BLaER1 (cell line): ENCODE results near the gene ZNF675.
"Not testable (repeated sequence)": the region's sequence is repeated elsewhere in the genome, so short reads cannot be mapped to it uniquely, and the experiment has no call there.

ENCODE experiments used
- H3K27ac ChIP-seq: shearing (Covaris generic); formaldehyde crosslinking; 2 replicates; pipeline ENCODE4 v1.8.1; 2022
- H3K27me3 ChIP-seq: shearing (Covaris generic); formaldehyde crosslinking; 2 replicates; pipeline ENCODE4 v1.8.1; 2022
- H3K36me3 ChIP-seq: shearing (Covaris generic); formaldehyde crosslinking; 2 replicates; pipeline ENCODE4 v1.8.1; 2022
- H3K4me1 ChIP-seq: shearing (Covaris generic); formaldehyde crosslinking; 2 replicates; pipeline ENCODE4 v1.8.1; 2022
- H3K4me2 ChIP-seq: shearing (Covaris generic); formaldehyde crosslinking; 2 replicates; pipeline ENCODE4 v1.8.1; 2022
- H3K4me3 ChIP-seq: shearing (Covaris generic); formaldehyde crosslinking; 2 replicates; pipeline ENCODE4 v1.8.1; 2022
- H3K9ac ChIP-seq: shearing (Covaris generic); formaldehyde crosslinking; 2 replicates; pipeline ENCODE4 v1.8.1; 2022
- H3K9me3 ChIP-seq: shearing (Covaris generic); formaldehyde crosslinking; 2 replicates; pipeline ENCODE4 v1.8.1; 2022
- H4K20me1 ChIP-seq: shearing (Covaris generic); formaldehyde crosslinking; 2 replicates; pipeline ENCODE4 v1.8.1; 2022
- Cebpa-rat ChIP-seq: shearing (Covaris generic); IDR thresholded peaks from 2 replicates; pipeline ENCODE4 v1.8.1; 2022

ZNF675 gene

DNA sequence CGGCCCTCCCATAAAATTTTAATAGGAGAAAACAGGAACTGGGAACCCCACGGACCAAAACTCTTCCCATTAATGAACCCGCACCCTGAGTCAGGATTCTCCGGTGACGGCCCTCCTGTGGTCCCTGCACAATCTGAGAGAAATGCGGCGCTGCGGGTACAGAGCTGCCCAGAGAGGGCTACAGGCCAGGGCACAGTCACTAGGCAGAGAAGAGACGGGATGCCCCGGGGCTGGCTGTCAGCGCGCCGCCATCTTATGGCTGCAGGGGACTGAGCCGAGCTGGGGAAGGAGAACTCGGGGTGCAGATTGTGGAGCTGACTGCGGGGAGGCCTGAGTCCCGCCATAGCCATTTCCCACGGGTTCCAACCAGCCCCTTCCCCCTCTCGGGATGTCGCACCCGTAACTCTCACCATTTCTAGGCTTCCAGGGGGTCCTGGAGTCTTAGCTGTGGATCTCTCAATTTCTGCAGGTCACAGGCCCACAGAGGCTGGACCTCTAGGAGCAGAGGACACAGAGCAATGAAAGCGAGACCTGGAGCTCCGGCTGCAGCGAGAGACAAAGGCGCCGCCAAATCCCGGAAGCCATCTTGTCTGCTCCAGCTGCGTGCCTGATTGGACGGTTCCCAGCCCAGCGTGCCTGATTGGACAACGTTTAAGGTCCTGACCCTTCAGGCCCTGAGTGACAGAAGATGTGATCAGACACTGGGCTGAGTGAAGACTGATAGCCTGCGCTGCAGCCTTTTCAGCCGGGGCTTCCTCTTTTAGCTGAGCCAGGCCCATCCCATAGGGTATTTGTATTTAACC is at the start of gene ZNF675:
ZNF675 (minus strand) TSS at position 592 of the 803 bp plus-strand sequence; CDS start at position 413, 179 bp downstream.
- Histone ChIP-seq H3K27ac (peak within 1 kb of the TSS; percentile 96), H3K4me2 (peak within 1 kb of the TSS; percentile 85), H3K27me3 (no peaks in the 10 kb centered on the region), H3K9ac (peak within 1 kb of the TSS; percentile 97), H4K20me1 (no peaks in the 10 kb centered on the region), H3K4me3 (peak within 1 kb of the TSS; percentile 93), H3K4me1 (peaks cover 9% of the 10 kb centered on the region; the same call in 1 of the 2 replicates), H3K36me3 (peaks cover 35% of the 10 kb centered on the region), H3K9me3 (peaks cover 36% of the 10 kb centered on the region)
- TF ChIP-seq Cebpa-rat: no peak

- H3K4me3 ChIP-seq, H4K20me1 ChIP-seq, H3K9ac ChIP-seq, H3K4me1 ChIP-seq, H3K27ac ChIP-seq, H3K4me2 ChIP-seq, H3K36me3 ChIP-seq, H3K27me3 ChIP-seq: not testable (repeated sequence)
- peaks cover 20% of the 10 kb centered on the region for H3K9me3 ChIP-seq
Measured at GRCh38 chr19:23730729-23731465, 43.9 kb upstream of the ZNF675 start.

- H3K4me1 ChIP-seq, H3K27me3 ChIP-seq, H3K4me3 ChIP-seq, H3K4me2 ChIP-seq, H3K27ac ChIP-seq, H4K20me1 ChIP-seq, H3K9me3 ChIP-seq, H3K9ac ChIP-seq, H3K36me3 ChIP-seq: not testable (repeated sequence)
Measured at GRCh38 chr19:23724161-23724560, 37.1 kb upstream of the ZNF675 start.

DNA sequence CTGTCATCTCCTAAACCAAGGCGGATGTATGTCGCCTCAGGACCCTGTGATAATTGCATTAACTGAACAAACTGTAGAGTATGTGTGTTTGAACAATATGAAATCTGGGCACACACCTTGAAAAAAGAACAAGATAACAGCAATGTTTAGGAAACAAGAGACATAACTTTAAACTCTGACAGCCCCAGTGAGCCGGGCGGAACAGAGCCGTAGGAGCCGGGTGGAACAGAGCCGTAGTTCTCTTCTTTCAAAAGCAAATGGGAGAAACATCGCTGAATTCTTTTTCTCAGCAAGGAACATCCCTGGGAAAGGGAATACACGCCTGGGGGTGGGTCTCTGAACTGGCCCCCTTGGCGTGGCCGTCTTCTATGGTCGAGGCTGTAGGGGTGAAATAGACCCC is 31.8 kb upstream of the ZNF675 start:
- Histone ChIP-seq H3K27me3 (no peaks in the 10 kb centered on the region), H3K9me3 (peaks cover 3% of the 10 kb centered on the region; the same call in 1 of the 2 replicates), H3K36me3 (no peaks in the 10 kb centered on the region), H3K4me2 (no peak overlapping the region), H3K4me3 (no peak overlapping the region), H3K9ac (no peak overlapping the region), H3K4me1 (no peaks in the 10 kb centered on the region), H4K20me1 (no peaks in the 10 kb centered on the region), H3K27ac (no peak overlapping the region)
- TF ChIP-seq Cebpa-rat: no peak

DNA sequence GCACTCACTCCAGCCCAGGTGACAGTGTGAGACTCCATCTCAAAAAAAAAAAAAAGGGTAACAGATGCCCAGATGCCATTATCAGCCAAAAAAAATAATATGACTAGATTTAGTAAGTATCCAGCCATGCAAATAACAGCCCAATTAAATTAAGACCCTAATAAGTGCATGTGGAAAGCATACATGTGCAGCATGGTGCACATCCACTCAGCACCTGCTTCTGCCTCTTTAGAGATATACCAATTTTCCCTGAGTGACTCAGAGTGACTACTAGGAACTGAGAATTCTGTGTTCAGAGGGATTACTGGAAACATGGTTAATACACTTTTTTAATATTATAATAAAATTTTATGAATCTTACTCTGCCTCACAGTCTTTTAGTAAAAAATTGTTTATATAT is 29.8 kb upstream of the ZNF675 start:
- Histone ChIP-seq H4K20me1 (no peaks in the 10 kb centered on the region), H3K4me3 (no peak overlapping the region), H3K9me3 (peaks cover 3% of the 10 kb centered on the region; the same call in 1 of the 2 replicates), H3K27me3 (no peaks in the 10 kb centered on the region), H3K27ac (no peak overlapping the region), H3K4me2 (no peak overlapping the region), H3K4me1 (no peaks in the 10 kb centered on the region), H3K36me3 (no peaks in the 10 kb centered on the region), H3K9ac (no peak overlapping the region)
- no peak for TF ChIP-seq Cebpa-rat

GRCh38 chr19:23709347-23709746 is 22.3 kb upstream of the ZNF675 start:
- H3K9ac ChIP-seq: no peak overlapping the region
- no peaks in the 10 kb centered on the region for H4K20me1 ChIP-seq
- H3K4me2 ChIP-seq: no peak overlapping the region
- peaks cover 9% of the 10 kb centered on the region for H3K9me3 ChIP-seq
- H3K27me3 ChIP-seq: no peaks in the 10 kb centered on the region
- no peak overlapping the region for H3K27ac ChIP-seq
- H3K4me1 ChIP-seq: no peaks in the 10 kb centered on the region
- no peak overlapping the region for H3K4me3 ChIP-seq
- TF ChIP-seq Cebpa-rat: no peak
- H3K36me3 ChIP-seq: no peaks in the 10 kb centered on the region

GRCh38 chr19:23706657-23707056 is 19.6 kb upstream of the ZNF675 start:
- Histone ChIP-seq H3K4me2 (no peak overlapping the region), H3K36me3 (no peaks in the 10 kb centered on the region), H3K27me3 (no peaks in the 10 kb centered on the region), H3K4me1 (no peaks in the 10 kb centered on the region), H4K20me1 (no peaks in the 10 kb centered on the region), H3K9me3 (peaks cover 16% of the 10 kb centered on the region), H3K27ac (no peak overlapping the region), H3K4me3 (no peak overlapping the region), H3K9ac (no peak overlapping the region)
- TF ChIP-seq Cebpa-rat: no peak

- Histone ChIP-seq H3K4me3 (no peak overlapping the region), H3K36me3 (no peaks in the 10 kb centered on the region), H3K4me2 (no peak overlapping the region), H3K9me3 (peaks cover 32% of the 10 kb centered on the region), H3K27me3 (no peaks in the 10 kb centered on the region), H3K9ac (no peak overlapping the region), H4K20me1 (no peaks in the 10 kb centered on the region), H3K27ac (no peak overlapping the region), H3K4me1 (no peaks in the 10 kb centered on the region)
- no peak for TF ChIP-seq Cebpa-rat
Measured at GRCh38 chr19:23699521-23699860, 12.5 kb upstream of the ZNF675 start.

- Histone ChIP-seq H3K4me2 (no peak overlapping the region), H3K27me3 (no peaks in the 10 kb centered on the region), H3K27ac (no peak overlapping the region), H4K20me1 (no peaks in the 10 kb centered on the region), H3K9me3 (peaks cover 32% of the 10 kb centered on the region), H3K9ac (no peak overlapping the region), H3K4me3 (no peak overlapping the region), H3K4me1 (no peaks in the 10 kb centered on the region), H3K36me3 (no peaks in the 10 kb centered on the region)
- TF ChIP-seq Cebpa-rat: no peak
Measured at GRCh38 chr19:23698711-23699520, 11.9 kb upstream of the ZNF675 start.

DNA sequence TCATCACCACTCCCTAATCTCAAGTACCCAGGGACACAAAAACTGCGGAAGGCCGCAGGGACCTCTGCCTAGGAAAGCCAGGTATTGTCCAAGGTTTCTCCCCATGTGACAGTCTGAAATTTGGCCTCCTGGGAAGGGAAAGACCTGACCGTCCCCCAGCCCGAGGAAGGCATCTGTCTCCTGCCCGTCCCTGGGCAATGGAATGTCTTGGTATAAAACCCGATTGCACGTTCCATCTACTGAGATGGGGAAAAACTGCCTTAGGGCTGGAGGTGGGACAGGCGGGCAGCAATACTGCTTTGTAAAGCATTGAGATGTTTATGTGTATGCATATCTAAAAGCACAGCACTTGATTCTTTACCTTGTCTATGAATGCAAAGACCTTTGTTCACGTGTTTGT is 5.9 kb upstream of the ZNF675 start:
- not testable (repeated sequence) for H3K9ac ChIP-seq, H3K36me3 ChIP-seq, H3K4me3 ChIP-seq, H3K27ac ChIP-seq, H3K9me3 ChIP-seq, H3K4me1 ChIP-seq, H3K27me3 ChIP-seq, H3K4me2 ChIP-seq, H4K20me1 ChIP-seq
